SK-N-SH treated with all-trans-retinoic acid at 6 μM for 48 hours (cell line): ENCODE results near the gene IFT122.

Source experiments
- ATAC-seq: fragments of 200-7000 bp; cut with Tn5 transposase; 3 replicates; pipeline ENCODE4 v1.9.1; 2020; ENCODE audit warnings: mild to moderate bottlenecking, moderate library complexity
- ARNTL ChIP-seq: fragments of 450-650 bp; formaldehyde crosslinking; IDR thresholded peaks from 2 replicates; pipeline ENCODE4 v1.5.0; 2020; ENCODE audit warnings: low read depth, mild to moderate bottlenecking, moderate library complexity, borderline replicate concordance
- BACH2 ChIP-seq: fragments of 250-450 bp; sonication (Bioruptor Pico); IDR thresholded peaks from 2 replicates; pipeline ENCODE4 v1.9.0; 2021; ENCODE audit warnings: mild to moderate bottlenecking, borderline replicate concordance
- CSDC2 ChIP-seq: fragments of 250-450 bp; sonication (Bioruptor Pico); IDR thresholded peaks from 2 replicates; pipeline ENCODE4 v1.5.0; 2020; ENCODE audit warnings: mild to moderate bottlenecking, moderate library complexity
- ESRRG ChIP-seq: fragments of 250-450 bp; sonication (Bioruptor Pico); IDR thresholded peaks from 2 replicates; pipeline ENCODE4 v1.6.1; 2021; ENCODE audit warnings: mild to moderate bottlenecking
- GLIS3 ChIP-seq: fragments of 250-450 bp; sonication (Bioruptor Pico); IDR thresholded peaks from 2 replicates; pipeline ENCODE4 v1.5.0; 2020; ENCODE audit warnings: mild to moderate bottlenecking, moderate library complexity
- ISL1 ChIP-seq: fragments of 250-450 bp; sonication (Bioruptor Pico); IDR thresholded peaks from 2 replicates; pipeline ENCODE4 v2.1.2; 2022; ENCODE audit warnings: mild to moderate bottlenecking, moderate library complexity
- OSR1 ChIP-seq: fragments of 250-450 bp; sonication (Bioruptor Pico); IDR thresholded peaks from 2 replicates; pipeline ENCODE4 v1.8.0; 2022; ENCODE audit warnings: moderate library complexity, mild to moderate bottlenecking, inconsistent platforms
- PPARA ChIP-seq: fragments of 250-450 bp; sonication (Bioruptor Pico); IDR thresholded peaks from 2 replicates; pipeline ENCODE4 v1.5.0; 2020; ENCODE audit warnings: mild to moderate bottlenecking, borderline replicate concordance
- SNAI2 ChIP-seq: fragments of 250-450 bp; sonication (Bioruptor Pico); IDR thresholded peaks from 2 replicates; pipeline ENCODE4 v1.5.0; 2020; ENCODE audit warnings: mild to moderate bottlenecking, moderate library complexity
- TCF4 ChIP-seq: fragments of 250-450 bp; sonication (Bioruptor Pico); IDR thresholded peaks from 2 replicates; pipeline ENCODE4 v1.8.0; 2021; ENCODE audit warnings: mild to moderate bottlenecking, moderate library complexity, borderline replicate concordance
- ZC3H10 ChIP-seq: fragments of 250-450 bp; sonication (Bioruptor Pico); IDR thresholded peaks from 2 replicates; pipeline ENCODE4 v1.5.1; 2021; ENCODE audit warnings: mild to moderate bottlenecking, moderate library complexity
- ZFP3 ChIP-seq: fragments of 250-450 bp; sonication (Bioruptor Pico); IDR thresholded peaks from 2 replicates; pipeline ENCODE4 v1.5.0; 2020; ENCODE audit warnings: mild to moderate bottlenecking, moderate library complexity
- ZNF70 ChIP-seq: fragments of 450-650 bp; formaldehyde crosslinking; IDR thresholded peaks from 2 replicates; pipeline ENCODE4 v1.5.0; 2020; ENCODE audit warnings: mild to moderate bottlenecking, moderate library complexity
- ZNF8 ChIP-seq: fragments of 450-650 bp; formaldehyde crosslinking; IDR thresholded peaks from 2 replicates; pipeline ENCODE4 v1.5.0; 2020; ENCODE audit warnings: mild to moderate bottlenecking, moderate library complexity
- TF ChIP-seq, protein P1 (sequence below): fragments of 250-450 bp; sonication (Bioruptor Pico); IDR thresholded peaks from 2 replicates; pipeline ENCODE4 v1.5.1; 2021; ENCODE audit warnings: mild to moderate bottlenecking, moderate library complexity
- TF ChIP-seq, protein P2 (sequence below): fragments of 250-450 bp; sonication (Bioruptor Pico); IDR thresholded peaks from 2 replicates; pipeline ENCODE4 v1.5.0; 2020; ENCODE audit warnings: mild to moderate bottlenecking, moderate library complexity
- TF ChIP-seq, protein P3 (sequence below): fragments of 250-450 bp; sonication (Bioruptor Pico); IDR thresholded peaks from 2 replicates; pipeline ENCODE4 v1.5.1; 2020; ENCODE audit warnings: low read depth, mild to moderate bottlenecking, moderate library complexity
- TF ChIP-seq, protein P4 (sequence below): fragments of 250-450 bp; sonication (Bioruptor Pico); IDR thresholded peaks from 2 replicates; pipeline ENCODE4 v1.8.0; 2021; ENCODE audit warnings: low read depth, mild to moderate bottlenecking, moderate library complexity, borderline replicate concordance
- TF ChIP-seq, protein P5 (sequence below): fragments of 250-450 bp; sonication (Bioruptor Pico); IDR thresholded peaks from 2 replicates; pipeline ENCODE4 v1.8.0; 2020; ENCODE audit warnings: mild to moderate bottlenecking, moderate library complexity, borderline replicate concordance

Gene IFT122

DNA sequence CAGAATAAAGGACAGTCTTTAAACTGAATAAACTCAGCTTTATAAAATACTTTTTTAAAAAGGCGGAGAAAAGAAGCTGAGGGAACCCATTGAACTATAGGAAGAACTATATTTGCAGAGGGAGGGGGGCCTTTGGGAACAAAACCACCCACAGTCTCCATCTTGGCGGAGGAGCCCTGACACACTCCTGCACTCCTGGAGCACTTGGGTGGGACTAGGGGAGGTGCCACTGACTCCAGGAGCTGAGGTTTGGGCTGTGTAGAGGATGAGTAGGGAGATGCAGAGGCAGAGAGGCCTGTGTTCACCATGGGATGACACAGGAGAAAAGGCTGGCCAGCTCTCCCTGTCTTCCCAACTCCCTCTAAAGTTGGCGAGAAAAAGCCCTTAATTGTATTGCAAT lies 35.8 kb downstream of the IFT122 start (continued):
- no peak for TF ChIP-seq ARNTL (CRISPR knock-in tag)
- TF ChIP-seq, all 23 proteins: peak for 0

DNA sequence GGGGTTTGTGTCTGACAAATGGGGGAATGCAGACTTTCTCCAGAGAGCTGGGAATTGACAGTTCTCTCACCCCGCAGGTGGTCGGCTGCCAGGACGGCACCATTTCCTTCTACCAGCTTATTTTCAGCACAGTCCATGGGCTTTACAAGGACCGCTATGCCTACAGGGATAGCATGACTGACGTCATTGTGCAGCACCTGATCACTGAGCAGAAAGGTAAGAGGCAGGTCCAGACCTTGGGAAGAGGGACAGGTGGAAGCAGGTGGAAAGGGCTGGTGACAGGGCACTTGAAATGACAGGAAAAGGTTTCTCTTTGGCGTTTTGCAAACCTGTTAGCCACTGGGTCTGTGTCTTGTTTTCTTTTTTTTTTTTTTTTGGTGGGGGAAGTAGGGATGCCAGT lies 36.6 kb downstream of the IFT122 start:
- ATAC-seq, result no peak
- TF ChIP-seq, protein P1, sequence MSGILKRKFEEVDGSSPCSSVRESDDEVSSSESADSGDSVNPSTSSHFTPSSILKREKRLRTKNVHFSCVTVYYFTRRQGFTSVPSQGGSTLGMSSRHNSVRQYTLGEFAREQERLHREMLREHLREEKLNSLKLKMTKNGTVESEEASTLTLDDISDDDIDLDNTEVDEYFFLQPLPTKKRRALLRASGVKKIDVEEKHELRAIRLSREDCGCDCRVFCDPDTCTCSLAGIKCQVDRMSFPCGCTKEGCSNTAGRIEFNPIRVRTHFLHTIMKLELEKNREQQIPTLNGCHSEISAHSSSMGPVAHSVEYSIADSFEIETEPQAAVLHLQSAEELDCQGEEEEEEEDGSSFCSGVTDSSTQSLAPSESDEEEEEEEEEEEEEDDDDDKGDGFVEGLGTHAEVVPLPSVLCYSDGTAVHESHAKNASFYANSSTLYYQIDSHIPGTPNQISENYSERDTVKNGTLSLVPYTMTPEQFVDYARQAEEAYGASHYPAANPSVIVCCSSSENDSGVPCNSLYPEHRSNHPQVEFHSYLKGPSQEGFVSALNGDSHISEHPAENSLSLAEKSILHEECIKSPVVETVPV (CRISPR knock-in tag), result no peak

DNA sequence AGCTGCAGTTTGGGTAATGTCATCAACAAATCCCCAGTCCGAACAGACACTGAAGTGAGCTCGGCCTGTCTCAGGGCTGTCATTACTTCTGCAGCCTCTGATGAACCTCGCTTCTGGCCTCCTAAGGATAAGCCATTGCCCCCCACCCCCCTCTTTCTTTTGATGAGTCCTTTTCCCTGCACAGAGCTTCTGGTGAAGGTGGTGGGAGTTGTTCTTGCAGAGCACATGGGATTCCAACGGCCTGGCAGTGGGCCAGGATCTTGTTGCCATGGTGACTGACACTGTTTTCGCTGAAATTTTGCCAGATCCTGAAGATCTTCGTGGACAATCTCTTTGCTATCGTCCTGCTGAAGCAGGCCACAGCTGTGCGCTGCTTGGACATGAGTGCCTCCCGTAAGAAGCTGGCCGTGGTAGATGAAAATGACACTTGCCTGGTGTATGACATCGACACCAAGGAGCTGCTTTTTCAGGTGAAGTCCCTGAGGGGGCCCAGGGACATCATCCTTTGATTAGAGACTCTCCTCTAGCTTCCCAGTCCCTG lies 41.3 kb downstream of the IFT122 start:
- peak; percentile 55; the same call in 2 of the 3 replicates for ATAC-seq

DNA sequence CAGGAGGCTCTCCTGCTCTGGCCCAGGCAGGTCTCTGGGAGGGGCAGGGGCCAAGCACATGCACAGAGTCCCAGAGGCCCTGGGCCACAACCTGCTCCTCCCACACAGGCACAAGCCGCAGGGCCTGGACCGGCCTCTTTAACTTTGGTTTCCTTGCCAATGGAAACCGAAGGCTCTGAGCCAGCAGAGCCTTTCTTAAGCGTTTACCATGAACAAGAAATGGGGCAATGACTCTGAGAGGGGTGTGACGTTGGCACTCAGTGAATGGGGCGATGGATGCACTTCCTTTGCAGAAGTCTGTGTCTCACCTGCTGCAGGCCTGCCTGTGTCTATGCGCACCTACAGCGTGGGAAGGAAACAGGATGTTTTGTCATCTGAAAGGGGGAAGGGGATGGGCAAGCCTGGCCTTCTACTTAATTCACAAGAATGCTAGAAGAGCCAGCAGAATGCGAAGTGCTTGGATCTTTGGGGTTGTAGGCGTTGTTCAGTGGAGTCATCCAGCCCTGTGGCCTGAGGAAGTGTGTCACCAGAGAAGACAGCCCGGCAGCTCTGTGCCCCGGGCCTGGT lies 41.8 kb downstream of the IFT122 start:
- peak; percentile 19; the same call in 1 of the 3 replicates for ATAC-seq
- no peak for TF ChIP-seq ISL1 (CRISPR knock-in tag)
- TF ChIP-seq ESRRG (CRISPR knock-in tag), result no peak
- no peak for TF ChIP-seq ZC3H10 (CRISPR knock-in tag)
- TF ChIP-seq ZNF70 (CRISPR knock-in tag), result no peak
- TF ChIP-seq, protein P2, sequence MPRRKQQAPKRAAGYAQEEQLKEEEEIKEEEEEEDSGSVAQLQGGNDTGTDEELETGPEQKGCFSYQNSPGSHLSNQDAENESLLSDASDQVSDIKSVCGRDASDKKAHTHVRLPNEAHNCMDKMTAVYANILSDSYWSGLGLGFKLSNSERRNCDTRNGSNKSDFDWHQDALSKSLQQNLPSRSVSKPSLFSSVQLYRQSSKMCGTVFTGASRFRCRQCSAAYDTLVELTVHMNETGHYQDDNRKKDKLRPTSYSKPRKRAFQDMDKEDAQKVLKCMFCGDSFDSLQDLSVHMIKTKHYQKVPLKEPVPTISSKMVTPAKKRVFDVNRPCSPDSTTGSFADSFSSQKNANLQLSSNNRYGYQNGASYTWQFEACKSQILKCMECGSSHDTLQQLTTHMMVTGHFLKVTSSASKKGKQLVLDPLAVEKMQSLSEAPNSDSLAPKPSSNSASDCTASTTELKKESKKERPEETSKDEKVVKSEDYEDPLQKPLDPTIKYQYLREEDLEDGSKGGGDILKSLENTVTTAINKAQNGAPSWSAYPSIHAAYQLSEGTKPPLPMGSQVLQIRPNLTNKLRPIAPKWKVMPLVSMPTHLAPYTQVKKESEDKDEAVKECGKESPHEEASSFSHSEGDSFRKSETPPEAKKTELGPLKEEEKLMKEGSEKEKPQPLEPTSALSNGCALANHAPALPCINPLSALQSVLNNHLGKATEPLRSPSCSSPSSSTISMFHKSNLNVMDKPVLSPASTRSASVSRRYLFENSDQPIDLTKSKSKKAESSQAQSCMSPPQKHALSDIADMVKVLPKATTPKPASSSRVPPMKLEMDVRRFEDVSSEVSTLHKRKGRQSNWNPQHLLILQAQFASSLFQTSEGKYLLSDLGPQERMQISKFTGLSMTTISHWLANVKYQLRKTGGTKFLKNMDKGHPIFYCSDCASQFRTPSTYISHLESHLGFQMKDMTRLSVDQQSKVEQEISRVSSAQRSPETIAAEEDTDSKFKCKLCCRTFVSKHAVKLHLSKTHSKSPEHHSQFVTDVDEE (CRISPR knock-in tag), result no peak
- TF ChIP-seq, protein P3, sequence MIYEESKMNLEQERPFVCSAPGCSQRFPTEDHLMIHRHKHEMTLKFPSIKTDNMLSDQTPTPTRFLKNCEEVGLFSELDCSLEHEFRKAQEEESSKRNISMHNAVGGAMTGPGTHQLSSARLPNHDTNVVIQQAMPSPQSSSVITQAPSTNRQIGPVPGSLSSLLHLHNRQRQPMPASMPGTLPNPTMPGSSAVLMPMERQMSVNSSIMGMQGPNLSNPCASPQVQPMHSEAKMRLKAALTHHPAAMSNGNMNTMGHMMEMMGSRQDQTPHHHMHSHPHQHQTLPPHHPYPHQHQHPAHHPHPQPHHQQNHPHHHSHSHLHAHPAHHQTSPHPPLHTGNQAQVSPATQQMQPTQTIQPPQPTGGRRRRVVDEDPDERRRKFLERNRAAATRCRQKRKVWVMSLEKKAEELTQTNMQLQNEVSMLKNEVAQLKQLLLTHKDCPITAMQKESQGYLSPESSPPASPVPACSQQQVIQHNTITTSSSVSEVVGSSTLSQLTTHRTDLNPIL, result no peak
- TF ChIP-seq CSDC2, result no peak
- TF ChIP-seq ZNF8 (CRISPR knock-in tag), result no peak
- TF ChIP-seq, protein P4, sequence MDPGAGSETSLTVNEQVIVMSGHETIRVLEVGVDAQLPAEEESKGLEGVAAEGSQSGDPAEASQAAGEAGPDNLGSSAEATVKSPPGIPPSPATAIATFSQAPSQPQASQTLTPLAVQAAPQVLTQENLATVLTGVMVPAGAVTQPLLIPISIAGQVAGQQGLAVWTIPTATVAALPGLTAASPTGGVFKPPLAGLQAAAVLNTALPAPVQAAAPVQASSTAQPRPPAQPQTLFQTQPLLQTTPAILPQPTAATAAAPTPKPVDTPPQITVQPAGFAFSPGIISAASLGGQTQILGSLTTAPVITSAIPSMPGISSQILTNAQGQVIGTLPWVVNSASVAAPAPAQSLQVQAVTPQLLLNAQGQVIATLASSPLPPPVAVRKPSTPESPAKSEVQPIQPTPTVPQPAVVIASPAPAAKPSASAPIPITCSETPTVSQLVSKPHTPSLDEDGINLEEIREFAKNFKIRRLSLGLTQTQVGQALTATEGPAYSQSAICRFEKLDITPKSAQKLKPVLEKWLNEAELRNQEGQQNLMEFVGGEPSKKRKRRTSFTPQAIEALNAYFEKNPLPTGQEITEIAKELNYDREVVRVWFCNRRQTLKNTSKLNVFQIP (CRISPR knock-in tag), result no peak
- TF ChIP-seq BACH2 (CRISPR knock-in tag), result no peak
- TF ChIP-seq ARNTL (CRISPR knock-in tag), result no peak
- no peak for TF ChIP-seq GLIS3 (CRISPR knock-in tag)
- TF ChIP-seq ZFP3 (CRISPR knock-in tag), result no peak
- TF ChIP-seq, protein P5, sequence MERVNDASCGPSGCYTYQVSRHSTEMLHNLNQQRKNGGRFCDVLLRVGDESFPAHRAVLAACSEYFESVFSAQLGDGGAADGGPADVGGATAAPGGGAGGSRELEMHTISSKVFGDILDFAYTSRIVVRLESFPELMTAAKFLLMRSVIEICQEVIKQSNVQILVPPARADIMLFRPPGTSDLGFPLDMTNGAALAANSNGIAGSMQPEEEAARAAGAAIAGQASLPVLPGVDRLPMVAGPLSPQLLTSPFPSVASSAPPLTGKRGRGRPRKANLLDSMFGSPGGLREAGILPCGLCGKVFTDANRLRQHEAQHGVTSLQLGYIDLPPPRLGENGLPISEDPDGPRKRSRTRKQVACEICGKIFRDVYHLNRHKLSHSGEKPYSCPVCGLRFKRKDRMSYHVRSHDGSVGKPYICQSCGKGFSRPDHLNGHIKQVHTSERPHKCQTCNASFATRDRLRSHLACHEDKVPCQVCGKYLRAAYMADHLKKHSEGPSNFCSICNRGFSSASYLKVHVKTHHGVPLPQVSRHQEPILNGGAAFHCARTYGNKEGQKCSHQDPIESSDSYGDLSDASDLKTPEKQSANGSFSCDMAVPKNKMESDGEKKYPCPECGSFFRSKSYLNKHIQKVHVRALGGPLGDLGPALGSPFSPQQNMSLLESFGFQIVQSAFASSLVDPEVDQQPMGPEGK (CRISPR knock-in tag), result no peak
- no peak for TF ChIP-seq PPARA
- TF ChIP-seq, protein P1 (CRISPR knock-in tag), result no peak
- TF ChIP-seq SNAI2 (CRISPR knock-in tag), result no peak
- no peak for TF ChIP-seq OSR1 (CRISPR knock-in tag)
- no peak for TF ChIP-seq TCF4 (CRISPR knock-in tag)
